Activated CD8-positive, alpha-beta memory T cell treated with anti-CD3 and anti-CD28 coated beads for 1 hour (primary cell): ENCODE results near the gene NHLRC2.

Source experiments
- DNase-seq, 2 donors: peaks; one replicate each; pipeline ENCODE4 v3.0.0-alpha.2; 2020; ENCODE audit warnings: low read depth in 1 of 2; ENCODE audit errors: extremely low read depth in 1 of 2

Gene NHLRC2

DNA sequence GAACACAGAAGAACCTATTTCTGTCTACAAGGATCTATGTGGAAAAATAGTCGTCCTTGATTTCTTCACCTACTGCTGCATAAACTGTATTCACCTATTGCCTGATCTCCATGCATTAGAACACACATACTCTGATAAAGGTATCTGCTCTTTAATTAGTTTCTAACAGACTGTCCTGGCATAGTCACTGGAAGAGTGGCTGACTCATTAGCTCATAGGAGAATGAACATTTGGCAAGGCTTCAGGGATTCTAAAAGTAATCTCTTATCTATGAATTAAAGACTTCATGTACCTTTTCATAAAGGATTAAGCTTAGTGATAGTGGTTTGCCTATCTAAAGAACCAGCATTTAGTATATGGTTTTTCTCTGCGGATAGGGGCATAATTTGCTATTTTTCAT, 4.1 kb downstream of the NHLRC2 start:
- DNase-seq = no peak

DNA sequence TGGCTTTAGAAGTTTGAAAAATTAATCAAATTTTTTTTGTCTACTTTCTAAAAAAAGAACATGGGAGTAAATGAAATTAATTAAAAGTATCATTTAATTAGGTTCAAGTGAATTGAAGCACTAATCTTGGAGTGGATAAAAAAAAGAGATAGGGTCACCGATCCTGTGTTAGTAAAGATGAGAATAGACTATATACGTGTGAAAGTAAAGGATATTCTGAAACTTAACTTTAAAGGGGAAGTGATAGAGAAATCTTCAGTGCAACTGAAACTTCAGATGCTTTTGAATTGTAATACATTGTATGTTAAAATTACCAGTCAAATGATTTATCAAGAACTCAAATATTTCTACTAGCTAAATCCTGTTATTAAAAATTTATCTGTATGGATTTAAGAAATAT, 4.8 kb downstream of the NHLRC2 start:
- DNase-seq = no peak

DNA sequence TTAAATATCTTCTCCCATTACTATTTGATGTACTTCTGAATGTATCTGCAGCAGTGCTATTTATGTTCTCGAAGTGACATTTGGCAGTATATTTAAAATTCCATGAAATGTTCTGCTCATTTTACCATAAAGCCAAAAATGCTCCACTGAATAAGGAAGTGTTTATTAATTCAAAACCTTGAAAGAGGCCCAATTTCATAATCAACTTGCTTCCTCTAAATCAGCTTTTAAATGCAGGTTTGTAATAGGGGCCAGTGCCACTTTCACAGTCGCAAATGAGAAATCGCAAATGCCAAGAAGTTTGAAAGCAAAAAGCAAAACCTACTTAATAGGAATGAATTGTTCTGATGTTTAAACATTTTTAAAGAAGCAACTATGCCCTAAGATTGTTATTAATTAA, 11.4 kb downstream of the NHLRC2 start:
- DNase-seq = no peak

- no peak for DNase-seq
Observed at GRCh38 chr10:113866551-113867394, 12.3 kb downstream of the NHLRC2 start.

GRCh38 chr10:113867904-113868303, 13.4 kb downstream of the NHLRC2 start:
- DNase-seq = no peak

GRCh38 chr10:113869789-113870188, 15.3 kb downstream of the NHLRC2 start:
- no peak for DNase-seq

- no peak for DNase-seq
Observed at GRCh38 chr10:113872139-113873030, 17.9 kb downstream of the NHLRC2 start.

- no peak for DNase-seq
Observed at GRCh38 chr10:113875212-113875611, 20.8 kb downstream of the NHLRC2 start.

DNA sequence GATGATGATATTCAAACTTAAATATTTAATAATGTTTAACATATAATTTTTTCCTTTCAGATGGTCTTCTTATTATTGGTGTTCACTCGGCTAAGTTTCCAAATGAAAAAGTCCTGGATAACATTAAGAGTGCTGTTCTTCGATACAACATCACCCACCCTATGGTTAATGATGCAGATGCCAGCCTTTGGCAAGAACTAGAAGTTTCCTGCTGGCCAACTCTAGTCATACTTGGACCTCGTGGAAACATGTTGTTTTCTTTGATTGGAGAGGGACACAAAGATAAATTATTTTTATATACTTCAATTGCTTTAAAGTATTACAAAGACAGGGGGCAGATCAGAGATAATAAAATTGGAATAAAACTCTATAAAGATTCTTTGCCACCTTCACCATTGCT, 22.0 kb downstream of the NHLRC2 start:
- DNase-seq = no peak

DNA sequence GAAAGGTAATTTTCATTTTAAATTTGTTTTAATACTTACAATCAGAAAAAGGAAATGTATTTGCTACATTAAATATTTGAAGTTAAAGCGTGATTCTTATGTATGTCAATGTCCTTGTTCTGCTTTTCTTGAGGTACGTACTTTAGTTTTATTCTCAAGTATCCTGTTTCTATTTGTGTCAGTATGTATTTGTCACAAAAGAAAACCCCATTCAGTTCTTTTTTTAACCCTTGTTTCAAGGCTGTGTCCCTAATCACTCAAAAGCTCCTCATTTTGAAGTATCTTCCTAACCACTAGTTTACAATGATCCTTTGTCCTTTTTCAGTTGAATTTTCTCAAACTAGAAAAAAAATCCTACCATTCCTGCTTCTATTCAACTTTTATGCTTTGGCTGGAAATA, 25.2 kb downstream of the NHLRC2 start:
- DNase-seq = no peak

GRCh38 chr10:113880236-113880635, 25.8 kb downstream of the NHLRC2 start:
- DNase-seq = no peak

DNA sequence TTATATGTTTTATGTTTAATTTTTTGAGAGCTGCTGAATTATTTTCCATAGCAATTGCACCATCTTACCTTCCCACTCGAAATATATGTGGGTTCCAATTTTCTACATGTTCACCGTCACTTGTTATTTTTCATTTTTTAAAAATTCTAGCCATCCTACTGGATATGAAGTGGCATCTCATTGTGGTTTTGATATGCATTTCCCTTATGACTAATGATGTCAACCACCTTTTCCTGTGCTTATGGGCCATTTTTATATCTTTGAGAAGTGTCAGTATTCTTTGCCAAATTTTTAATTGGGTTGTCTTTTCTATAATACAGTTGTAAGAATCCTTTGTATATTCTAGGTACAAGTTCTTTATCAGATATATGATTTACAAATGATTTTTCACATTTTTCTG, 27.8 kb downstream of the NHLRC2 start:
- DNase-seq = no peak

- no peak for DNase-seq
Observed at GRCh38 chr10:113889911-113890310, 35.5 kb downstream of the NHLRC2 start.

DNA sequence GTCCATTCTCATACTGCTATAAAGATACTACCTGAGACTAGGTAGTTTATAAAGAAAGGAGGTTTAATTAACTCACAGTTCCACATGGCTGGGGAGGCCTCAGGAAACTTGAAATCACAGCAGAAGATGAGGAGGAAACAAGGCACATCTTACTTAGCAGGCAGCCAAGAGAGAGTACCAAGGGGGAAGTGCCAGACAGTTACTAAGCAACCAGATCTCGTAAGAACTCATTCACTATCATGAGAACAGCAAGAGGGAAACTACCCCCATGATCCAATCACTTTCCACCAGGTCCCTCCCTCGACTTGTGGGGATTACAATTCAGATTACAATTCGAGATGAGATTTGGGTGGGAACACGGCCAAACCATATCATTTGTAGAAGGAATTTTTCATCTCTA, 36.3 kb downstream of the NHLRC2 start:
- DNase-seq = no peak

DNA sequence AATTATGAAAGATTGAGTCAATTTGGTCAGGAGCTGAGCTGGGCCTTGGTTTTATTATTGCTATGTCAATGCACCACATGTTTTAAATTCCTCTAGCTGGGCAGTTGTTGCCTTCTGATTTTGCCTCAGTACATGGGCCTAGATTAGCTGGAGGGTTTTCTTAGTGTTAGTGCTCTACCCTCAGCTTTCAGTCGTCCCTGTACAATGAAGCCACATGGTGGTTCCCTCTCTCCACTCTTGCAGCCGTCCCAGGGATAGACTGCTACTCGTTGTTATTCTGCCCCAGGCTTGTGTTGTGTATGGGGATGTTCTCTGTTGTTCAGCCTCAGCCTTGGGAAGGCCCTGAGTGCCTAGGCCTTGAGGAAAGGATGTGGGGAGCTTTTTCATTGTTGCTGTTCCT, 37.0 kb downstream of the NHLRC2 start:
- no peak for DNase-seq

- DNase-seq = no peak
Observed at GRCh38 chr10:113893570-113893969, 39.1 kb downstream of the NHLRC2 start.

GRCh38 chr10:113894581-113894980, 40.1 kb downstream of the NHLRC2 start:
- no peak for DNase-seq

DNA sequence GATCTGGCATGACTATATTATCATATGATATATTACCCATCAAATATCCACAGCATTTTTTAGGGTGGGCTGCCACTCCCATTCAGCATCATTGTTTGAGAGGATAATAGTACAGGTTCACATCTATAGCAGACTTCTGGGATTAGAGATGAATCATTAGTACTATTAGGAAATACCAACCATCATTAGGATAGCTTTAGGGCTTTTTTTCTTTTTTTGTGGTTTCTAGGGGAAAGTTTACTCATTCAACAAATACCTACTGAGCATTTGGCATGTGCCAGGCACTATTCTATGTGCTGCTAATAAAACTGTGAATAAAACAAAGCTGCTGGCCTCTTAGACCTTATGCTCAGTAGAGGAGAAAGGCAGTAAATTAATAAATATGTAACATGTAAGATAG, 40.6 kb downstream of the NHLRC2 start:
- no peak for DNase-seq

DNA sequence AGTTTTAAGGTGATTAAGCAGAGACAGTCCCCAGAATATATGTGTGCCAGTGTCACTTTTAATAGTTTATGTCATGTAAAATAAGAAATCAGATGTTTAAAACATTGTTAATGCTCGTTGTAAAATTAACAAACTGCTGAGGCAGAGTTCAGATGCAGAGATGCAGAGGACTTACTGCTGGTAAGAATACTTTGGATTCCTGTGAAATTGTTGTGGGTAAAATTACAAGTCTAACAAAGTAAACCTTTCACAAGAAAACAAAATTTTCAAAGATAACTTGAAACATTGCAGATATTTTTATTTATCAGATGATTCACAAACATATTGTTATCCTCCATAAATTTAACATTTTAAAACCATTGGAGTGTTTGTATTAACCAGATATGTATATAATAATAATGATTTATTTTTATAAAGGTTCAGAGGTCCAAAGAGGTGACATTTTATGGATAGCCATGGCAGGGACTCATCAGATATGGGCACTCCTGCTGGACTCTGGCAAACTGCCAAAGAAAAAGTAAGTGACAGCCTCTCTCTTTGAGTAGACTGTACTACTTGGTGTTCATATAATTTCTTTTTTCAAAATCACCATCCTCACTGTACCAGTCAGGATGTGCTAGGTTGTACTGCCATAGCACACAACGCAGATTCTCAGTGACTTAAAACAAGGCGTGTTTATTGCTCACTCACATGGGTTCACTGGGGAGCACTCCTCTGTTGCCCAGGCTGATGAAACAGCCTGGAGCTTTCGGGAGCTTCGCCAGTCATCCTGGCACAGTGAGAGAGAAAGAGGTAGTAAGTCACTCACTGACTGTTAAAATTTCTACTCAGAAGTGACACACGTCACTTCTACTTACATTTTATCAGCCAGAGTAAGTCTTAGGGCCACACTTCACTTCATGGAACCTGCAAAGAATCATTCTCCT, 43.5 kb downstream of the NHLRC2 start:
- DNase-seq = no peak

GRCh38 chr10:113899952-113900598, 45.6 kb downstream of the NHLRC2 start:
- DNase-seq = no peak
